PC-9 (cell line): Measurements from ENCODE around the gene REV3L. TPM values are rescaled to one million over a fixed set of nuclear protein-coding genes. Genes with fewer than 3 reads are reported as not detected.

ENCODE experiments used
- BruUV-seq: library from RNA; stranded (reverse); fragments of 400-500 nt; replicated peaks from 2 replicates; lab custom pipeline; 2021; lab: Mats Ljungman, UMichigan
- CTCF ChIA-PET: fragments of 300-600 bp; sonication (Branson Sonifier 250); formaldehyde crosslinking; loops from one replicate; lab custom pipeline; 2022; ENCODE audit warnings: antibody characterized with exemption; lab: Charles Lee
- POLR2A ChIA-PET: fragments of 300-600 bp; sonication (Branson Sonifier 250); formaldehyde crosslinking; loops from one replicate; lab custom pipeline; 2022; ENCODE audit warnings: antibody characterized with exemption; ENCODE audit not compliant: unreplicated experiment; lab: Charles Lee
- DNase-seq, 2 experiments: peaks; one replicate each; pipeline versions ENCODE4 v3.0.0 to v3.0.0-alpha.2; 2015 to 2022; ENCODE audit warnings: mixed read lengths in 1 of 2
- H2AFZ ChIP-seq: fragments of 200-600 bp; sonication (generic); 2 replicates; pipeline ENCODE4 v1.8.1; 2017; ENCODE audit warnings: antibody characterized with exemption
- H3F3A ChIP-seq: fragments of 200-600 bp; sonication (generic); 2 replicates; pipeline ENCODE4 v1.8.1; 2017; ENCODE audit warnings: antibody characterized with exemption, mild to moderate bottlenecking, low read depth; ENCODE audit not compliant: insufficient read depth
- H3K27ac ChIP-seq: fragments of 200-600 bp; sonication (generic); 2 replicates; pipeline ENCODE4 v1.6.1; 2016; ENCODE audit warnings: mixed run types
- H3K27me3 ChIP-seq: fragments of 200-600 bp; sonication (generic); 2 replicates; pipeline ENCODE4 v1.6.1; 2016; ENCODE audit warnings: low read depth, mixed run types; ENCODE audit not compliant: insufficient read depth
- H3K36me3 ChIP-seq: fragments of 200-600 bp; sonication (generic); 2 replicates; pipeline ENCODE4 v1.6.1; 2016; ENCODE audit warnings: low read depth, mixed run types
- H3K4me1 ChIP-seq: fragments of 200-600 bp; sonication (generic); replicated peaks from 2 replicates; pipeline ENCODE4 v1.6.1; 2016; ENCODE audit warnings: mixed run types; ENCODE audit not compliant: insufficient read depth
- H3K4me2 ChIP-seq: fragments of 200-600 bp; sonication (generic); 2 replicates; pipeline ENCODE4 v1.6.1; 2017; ENCODE audit warnings: mixed run types
- H3K4me3 ChIP-seq: fragments of 200-600 bp; sonication (generic); 2 replicates; pipeline ENCODE4 v1.6.1; 2016; ENCODE audit warnings: mixed run types
- H3K79me2 ChIP-seq: fragments of 200-600 bp; sonication (generic); 2 replicates; pipeline ENCODE4 v1.6.1; 2017; ENCODE audit warnings: low read depth, mixed run types
- H3K9me2 ChIP-seq: fragments of 200-600 bp; sonication (generic); 2 replicates; pipeline ENCODE4 v1.8.1; 2017; ENCODE audit warnings: mild to moderate bottlenecking; ENCODE audit not compliant: insufficient read depth
- H3K9me3 ChIP-seq: fragments of 200-600 bp; sonication (generic); 2 replicates; pipeline ENCODE4 v1.8.1; 2016; ENCODE audit warnings: low read depth; ENCODE audit not compliant: insufficient read depth
- H4K20me1 ChIP-seq: fragments of 200-600 bp; sonication (generic); 2 replicates; pipeline ENCODE4 v1.8.1; 2017; ENCODE audit not compliant: insufficient read depth
- CTCF ChIP-seq: fragments of 200-600 bp; sonication (generic); conservative IDR thresholded peaks from 2 replicates; pipeline ENCODE4 v1.6.1; 2017; ENCODE audit warnings: mixed run types, antibody characterized with exemption, mild to moderate bottlenecking, moderate library complexity
- EZH2 ChIP-seq: fragments of 200-600 bp; sonication (generic); IDR thresholded peaks from 2 replicates; pipeline ENCODE4 v1.8.0; 2017; ENCODE audit warnings: antibody characterized with exemption, low read depth
- intact Hi-C: fragments of 100-400 bp; cut with micrococcal nuclease; formaldehyde crosslinking; loops from one replicate; pipeline ENCODE4 v1.10.0; 2022; ENCODE audit not compliant: unreplicated experiment
- total RNA-seq: library from RNA; stranded (reverse); gene quantifications from 2 replicates; pipeline ENCODE4 v1.2.3, GENCODE V29; 2021

The REV3L gene
- total RNA-seq, 1 experiment from 2014 or later: 22.9 TPM

GRCh38 chr6:111521497-111522270, 38.7 kb upstream of the REV3L start:
- intact Hi-C loops: no loop called here
- ChIA-PET POLR2A (interaction anchor here (0.6 to 0.7 kb wide), 2 partner anchors 31 to 43 kb away, joined by 6 to 10 read pairs; no protein-coding TSS in a partner anchor), CTCF (no interaction called here)
- H3K4me1 ChIP-seq: no peaks in the 10 kb centered on the region
- no TSS peak for BruUV-seq
- no peaks in the 10 kb centered on the region for H3K36me3 ChIP-seq
- H3K9me2 ChIP-seq: no peaks in the 10 kb centered on the region; the same call in 1 of the 2 replicates
- H3F3A ChIP-seq: no peaks in the 10 kb centered on the region
- DNase-seq: no peak
- H2AFZ ChIP-seq: no peak overlapping the region
- H3K27me3 ChIP-seq: no peaks in the 10 kb centered on the region
- H3K4me3 ChIP-seq: no peak overlapping the region
- H3K79me2 ChIP-seq: no peaks in the 10 kb centered on the region
- TF ChIP-seq CTCF (no peak), EZH2 (no peak)
- no peaks in the 10 kb centered on the region for H4K20me1 ChIP-seq
- no peak overlapping the region for H3K27ac ChIP-seq
- no peak overlapping the region for H3K4me2 ChIP-seq
- no peaks in the 10 kb centered on the region for H3K9me3 ChIP-seq

- H3F3A ChIP-seq: no peaks in the 10 kb centered on the region
- H3K27ac ChIP-seq: no peak overlapping the region
- intact Hi-C loops: no loop called here
- H3K9me2 ChIP-seq: no peaks in the 10 kb centered on the region; the same call in 1 of the 2 replicates
- H4K20me1 ChIP-seq: no peaks in the 10 kb centered on the region
- H3K4me1 ChIP-seq: no peaks in the 10 kb centered on the region
- ChIA-PET POLR2A (no interaction called here), CTCF (no interaction called here)
- H3K4me3 ChIP-seq: no peak overlapping the region
- no peak overlapping the region for H2AFZ ChIP-seq
- H3K36me3 ChIP-seq: no peaks in the 10 kb centered on the region
- no TSS peak for BruUV-seq
- H3K79me2 ChIP-seq: no peaks in the 10 kb centered on the region
- no peak for TF ChIP-seq CTCF
- no peak for TF ChIP-seq EZH2
- H3K9me3 ChIP-seq: no peaks in the 10 kb centered on the region
- H3K4me2 ChIP-seq: no peak overlapping the region
- no peaks in the 10 kb centered on the region for H3K27me3 ChIP-seq
- no peak for DNase-seq
Observed at GRCh38 chr6:111520524-111520923, 37.5 kb upstream of the REV3L start.

GRCh38 chr6:111517965-111518364, 34.9 kb upstream of the REV3L start:
- no TSS peak for BruUV-seq
- Histone ChIP-seq H3K27ac (no peak overlapping the region), H3K4me3 (no peak overlapping the region), H3K4me2 (no peak overlapping the region), H3K9me3 (no peaks in the 10 kb centered on the region), H3K9me2 (no peaks in the 10 kb centered on the region; the same call in 1 of the 2 replicates), H3K4me1 (no peaks in the 10 kb centered on the region), H3F3A (no peaks in the 10 kb centered on the region), H3K27me3 (no peaks in the 10 kb centered on the region), H3K79me2 (no peaks in the 10 kb centered on the region), H2AFZ (no peak overlapping the region), H3K36me3 (no peaks in the 10 kb centered on the region), H4K20me1 (no peaks in the 10 kb centered on the region)
- DNase-seq: no peak
- intact Hi-C loops: no loop called here
- TF ChIP-seq CTCF (no peak), EZH2 (no peak)
- ChIA-PET POLR2A (no interaction called here), CTCF (no interaction called here)
